ENCODE data around the gene HDGFL2.

The HDGFL2 gene

GRCh38 chr19:4434391-4434790 lies 37.7 kb upstream of the HDGFL2 start:
- H3K4me1 ChIP-seq (ENCODE audit: insufficient read depth, low read length): no peaks in the 10 kb centered on the region
- no peak overlapping the region for H3K27ac ChIP-seq (ENCODE audit: low read depth, low read length)
- no peaks in the 10 kb centered on the region for H3K9me3 ChIP-seq (ENCODE audit: low read length)
- no peak overlapping the region for H3K4me3 ChIP-seq (ENCODE audit: low read depth in 1 of 2, low read length in 2 of 2)
- H3K36me3 ChIP-seq (ENCODE audit: insufficient read depth, low read length): no peaks in the 10 kb centered on the region
- no peak overlapping the region for H3K9ac ChIP-seq (ENCODE audit: low read length)
- H3K27me3 ChIP-seq (ENCODE audit: control insufficient read depth in 1 of 2, insufficient read depth in 2 of 2, low read length in 2 of 2): no peaks in the 10 kb centered on the region

- Histone ChIP-seq H3K9me3 (ENCODE audit: low read length) (no peaks in the 10 kb centered on the region), H3K9ac (ENCODE audit: low read length) (no peak overlapping the region), H3K4me1 (ENCODE audit: insufficient read depth, low read length) (no peaks in the 10 kb centered on the region), H3K36me3 (ENCODE audit: insufficient read depth, low read length) (no peaks in the 10 kb centered on the region), H3K4me3 (ENCODE audit: low read depth in 1 of 2, low read length in 2 of 2) (no peak overlapping the region), H3K27ac (ENCODE audit: low read depth, low read length) (no peak overlapping the region), H3K27me3 (ENCODE audit: control insufficient read depth in 1 of 2, insufficient read depth in 2 of 2, low read length in 2 of 2) (no peaks in the 10 kb centered on the region)
Observed at GRCh38 chr19:4436231-4436630, 35.9 kb upstream of the HDGFL2 start.

DNA sequence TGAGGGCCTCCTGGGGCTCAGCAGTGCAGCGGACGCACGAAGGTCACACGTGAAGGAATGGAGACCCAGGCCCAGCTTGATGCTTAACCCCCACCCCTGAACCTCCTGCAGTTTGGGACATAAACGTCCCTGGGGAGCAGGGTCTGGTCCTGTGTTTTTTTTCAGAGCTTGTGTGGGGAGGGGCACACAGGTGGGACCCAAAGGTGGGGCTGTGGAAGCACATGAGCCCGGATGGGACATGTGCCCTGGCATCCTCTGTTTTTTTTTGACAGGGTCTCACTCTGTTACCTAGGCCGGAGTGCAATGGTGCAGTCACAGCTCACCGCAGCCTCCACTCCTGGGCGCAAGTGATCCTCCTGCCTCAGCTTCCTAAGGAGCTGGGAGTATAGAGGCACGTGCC lies 35.0 kb upstream of the HDGFL2 start:
- no peaks in the 10 kb centered on the region for H3K4me1 ChIP-seq (ENCODE audit: insufficient read depth, low read length)
- no peak overlapping the region for H3K9ac ChIP-seq (ENCODE audit: low read length)
- no peaks in the 10 kb centered on the region for H3K36me3 ChIP-seq (ENCODE audit: insufficient read depth, low read length)
- no peak overlapping the region for H3K27ac ChIP-seq (ENCODE audit: low read depth, low read length)
- no peak overlapping the region for H3K4me3 ChIP-seq (ENCODE audit: low read depth in 1 of 2, low read length in 2 of 2)
- H3K27me3 ChIP-seq (ENCODE audit: control insufficient read depth in 1 of 2, insufficient read depth in 2 of 2, low read length in 2 of 2): no peaks in the 10 kb centered on the region
- no peaks in the 10 kb centered on the region for H3K9me3 ChIP-seq (ENCODE audit: low read length)

DNA sequence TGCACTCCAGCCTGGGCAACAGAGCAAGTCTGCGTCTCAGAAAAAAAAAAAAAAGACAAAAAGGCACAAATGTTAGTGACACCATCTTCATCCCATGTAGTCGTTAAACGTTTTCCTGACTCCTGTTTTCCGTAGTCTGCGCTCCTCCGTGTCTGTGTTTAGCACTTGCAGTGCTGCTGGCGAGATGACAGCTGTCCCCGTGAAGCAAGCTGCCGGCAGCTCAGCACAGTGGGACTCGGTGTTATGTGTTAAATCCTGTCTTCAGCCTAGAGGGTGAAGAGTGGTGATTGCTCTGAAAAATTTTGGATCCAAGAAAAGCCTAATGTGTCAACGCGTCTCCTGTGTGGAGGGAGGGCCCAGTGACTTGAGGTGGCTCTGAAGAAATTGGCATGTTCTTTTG lies 32.9 kb upstream of the HDGFL2 start:
- H3K27ac ChIP-seq (ENCODE audit: low read depth, low read length): no peak overlapping the region
- H3K4me3 ChIP-seq (ENCODE audit: low read depth in 1 of 2, low read length in 2 of 2): no peak overlapping the region
- no peak overlapping the region for H3K9ac ChIP-seq (ENCODE audit: low read length)
- H3K36me3 ChIP-seq (ENCODE audit: insufficient read depth, low read length): no peaks in the 10 kb centered on the region
- no peaks in the 10 kb centered on the region for H3K9me3 ChIP-seq (ENCODE audit: low read length)
- no peaks in the 10 kb centered on the region for H3K4me1 ChIP-seq (ENCODE audit: insufficient read depth, low read length)
- H3K27me3 ChIP-seq (ENCODE audit: control insufficient read depth in 1 of 2, insufficient read depth in 2 of 2, low read length in 2 of 2): no peaks in the 10 kb centered on the region

DNA sequence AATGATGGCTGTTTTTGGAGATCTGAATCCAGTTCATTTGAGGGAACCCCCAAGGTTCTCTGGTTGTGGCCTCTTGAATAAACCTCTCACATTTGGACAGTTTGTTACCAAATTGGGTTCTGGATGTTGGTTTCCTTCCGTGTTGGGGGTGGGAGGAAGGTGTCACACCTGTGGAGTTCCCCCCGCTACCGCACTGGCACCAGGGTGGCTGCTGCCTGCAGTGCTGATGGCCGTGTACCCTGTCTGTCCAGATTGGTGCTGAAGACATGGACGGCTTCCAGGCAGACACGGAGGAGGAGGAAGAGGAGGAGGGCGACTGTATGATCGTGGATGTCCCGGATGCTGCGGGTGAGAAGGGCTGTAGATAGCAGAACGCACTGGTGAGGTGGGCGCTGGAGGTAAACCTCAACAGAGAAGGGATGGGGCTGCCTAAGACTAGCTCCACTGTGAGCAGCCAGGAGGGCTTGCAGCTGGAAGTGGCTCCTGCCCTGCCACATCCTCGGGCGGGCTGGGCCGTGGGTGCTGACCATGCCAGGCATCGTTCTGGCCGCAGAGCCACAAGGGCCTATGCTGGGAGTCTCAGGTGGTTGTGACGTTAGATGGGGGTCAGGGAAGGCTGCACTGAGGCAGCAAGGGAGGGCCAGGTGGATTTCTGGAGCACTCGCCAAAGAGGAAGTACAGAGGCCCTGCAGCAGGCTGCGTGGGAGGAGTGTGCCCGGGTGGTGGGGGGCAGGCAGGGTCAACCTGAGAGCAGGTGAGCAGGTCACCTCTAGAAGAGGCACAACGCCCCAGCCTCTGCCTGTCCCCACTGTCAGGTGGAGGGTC lies 29.9 kb upstream of the HDGFL2 start:
- H3K9ac ChIP-seq (ENCODE audit: low read length): no peak overlapping the region
- no peaks in the 10 kb centered on the region for H3K27me3 ChIP-seq (ENCODE audit: control insufficient read depth in 1 of 2, insufficient read depth in 2 of 2, low read length in 2 of 2)
- no peaks in the 10 kb centered on the region for H3K4me1 ChIP-seq (ENCODE audit: insufficient read depth, low read length)
- H3K27ac ChIP-seq (ENCODE audit: low read depth, low read length): no peak overlapping the region
- H3K4me3 ChIP-seq (ENCODE audit: low read depth in 1 of 2, low read length in 2 of 2): no peak overlapping the region
- H3K9me3 ChIP-seq (ENCODE audit: low read length): no peaks in the 10 kb centered on the region
- H3K36me3 ChIP-seq (ENCODE audit: insufficient read depth, low read length): peaks cover 20% of the 10 kb centered on the region

GRCh38 chr19:4442819-4443146 lies 29.3 kb upstream of the HDGFL2 start:
- H3K9ac ChIP-seq (ENCODE audit: low read length): no peak overlapping the region
- no peaks in the 10 kb centered on the region for H3K9me3 ChIP-seq (ENCODE audit: low read length)
- H3K4me3 ChIP-seq (ENCODE audit: low read depth in 1 of 2, low read length in 2 of 2): no peak overlapping the region
- peaks cover 26% of the 10 kb centered on the region for H3K36me3 ChIP-seq (ENCODE audit: insufficient read depth, low read length)
- no peaks in the 10 kb centered on the region for H3K27me3 ChIP-seq (ENCODE audit: control insufficient read depth in 1 of 2, insufficient read depth in 2 of 2, low read length in 2 of 2)
- H3K27ac ChIP-seq (ENCODE audit: low read depth, low read length): no peak overlapping the region
- H3K4me1 ChIP-seq (ENCODE audit: insufficient read depth, low read length): no peaks in the 10 kb centered on the region

DNA sequence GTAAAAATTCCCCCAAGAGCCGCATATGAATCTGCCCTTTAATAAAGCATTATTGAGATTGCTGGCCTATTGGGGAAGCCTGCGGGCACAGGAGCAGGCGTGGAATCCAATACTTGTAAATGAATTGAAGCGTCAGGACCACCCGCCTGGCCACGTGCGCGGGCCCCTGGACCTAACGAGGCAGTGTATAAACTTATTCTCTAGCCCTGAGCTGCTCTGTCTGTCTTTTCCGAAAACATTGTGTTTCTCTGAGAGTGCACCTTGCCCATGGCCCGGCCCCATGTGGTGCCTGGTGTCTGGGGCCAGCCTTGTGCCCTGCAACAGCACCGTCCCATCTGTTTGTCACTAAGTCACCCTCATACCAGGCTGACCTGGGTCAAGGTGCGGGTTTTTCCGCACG lies 28.9 kb upstream of the HDGFL2 start:
- Histone ChIP-seq H3K36me3 (ENCODE audit: insufficient read depth, low read length) (peaks cover 30% of the 10 kb centered on the region), H3K9me3 (ENCODE audit: low read length) (no peaks in the 10 kb centered on the region), H3K4me3 (ENCODE audit: low read depth in 1 of 2, low read length in 2 of 2) (no peak overlapping the region), H3K4me1 (ENCODE audit: insufficient read depth, low read length) (no peaks in the 10 kb centered on the region), H3K27me3 (ENCODE audit: control insufficient read depth in 1 of 2, insufficient read depth in 2 of 2, low read length in 2 of 2) (no peaks in the 10 kb centered on the region), H3K27ac (ENCODE audit: low read depth, low read length) (no peak overlapping the region), H3K9ac (ENCODE audit: low read length) (no peak overlapping the region)

- no peak overlapping the region for H3K9ac ChIP-seq (ENCODE audit: low read length)
- H3K36me3 ChIP-seq (ENCODE audit: insufficient read depth, low read length): peaks cover 40% of the 10 kb centered on the region
- no peak overlapping the region for H3K27ac ChIP-seq (ENCODE audit: low read depth, low read length)
- H3K4me1 ChIP-seq (ENCODE audit: insufficient read depth, low read length): peaks cover 3% of the 10 kb centered on the region
- no peak overlapping the region for H3K4me3 ChIP-seq (ENCODE audit: low read depth in 1 of 2, low read length in 2 of 2)
- H3K9me3 ChIP-seq (ENCODE audit: low read length): no peaks in the 10 kb centered on the region
- no peaks in the 10 kb centered on the region for H3K27me3 ChIP-seq (ENCODE audit: control insufficient read depth in 1 of 2, insufficient read depth in 2 of 2, low read length in 2 of 2)
Observed at GRCh38 chr19:4443966-4444764, 27.9 kb upstream of the HDGFL2 start.

- Histone ChIP-seq H3K27me3 (ENCODE audit: control insufficient read depth in 1 of 2, insufficient read depth in 2 of 2, low read length in 2 of 2) (no peaks in the 10 kb centered on the region), H3K4me1 (ENCODE audit: insufficient read depth, low read length) (peaks cover 3% of the 10 kb centered on the region), H3K9ac (ENCODE audit: low read length) (no peak overlapping the region), H3K4me3 (ENCODE audit: low read depth in 1 of 2, low read length in 2 of 2) (no peak overlapping the region), H3K9me3 (ENCODE audit: low read length) (no peaks in the 10 kb centered on the region), H3K27ac (ENCODE audit: low read depth, low read length) (no peak overlapping the region), H3K36me3 (ENCODE audit: insufficient read depth, low read length) (peaks cover 45% of the 10 kb centered on the region)
Observed at GRCh38 chr19:4444765-4445741, 27.0 kb upstream of the HDGFL2 start.

DNA sequence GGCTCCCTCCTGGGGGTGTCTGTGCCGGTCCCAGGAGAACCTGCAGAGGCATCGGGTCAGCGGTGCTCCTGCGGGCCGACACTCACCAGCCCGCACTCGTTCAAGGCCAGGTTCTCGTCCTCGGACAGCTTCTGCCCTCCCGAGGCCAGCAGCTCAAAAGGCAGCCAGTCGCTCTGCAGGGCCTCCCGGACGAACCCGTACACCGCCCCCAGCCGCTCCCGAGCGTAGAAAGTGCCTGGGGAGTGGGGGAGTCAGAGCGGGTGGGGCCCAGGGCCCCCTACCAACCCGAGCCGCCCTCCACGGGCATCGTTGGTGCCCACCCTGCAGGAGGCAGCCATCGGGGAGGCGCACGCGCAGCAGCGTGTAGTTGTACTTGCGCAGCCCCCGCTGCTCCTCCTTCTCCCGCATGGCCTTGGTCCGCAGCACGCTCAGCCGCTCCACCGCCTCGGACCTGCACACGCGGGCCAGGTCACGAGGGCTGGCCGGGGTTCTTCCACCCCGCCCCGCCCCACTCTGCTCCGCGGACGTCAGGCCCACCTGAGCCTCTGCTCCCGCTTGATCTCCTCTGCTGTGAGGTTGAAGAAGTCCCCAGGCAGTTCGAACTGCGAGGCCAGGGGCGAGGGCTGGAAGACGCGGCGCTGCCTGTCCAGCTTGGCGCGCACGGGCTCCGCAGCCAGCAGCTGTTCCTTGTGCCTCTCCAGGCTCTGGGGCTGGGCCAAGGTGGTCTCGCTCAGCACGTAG lies 26.0 kb upstream of the HDGFL2 start:
- Histone ChIP-seq H3K9me3 (ENCODE audit: low read length) (no peaks in the 10 kb centered on the region), H3K36me3 (ENCODE audit: insufficient read depth, low read length) (peaks cover 51% of the 10 kb centered on the region), H3K4me3 (ENCODE audit: low read depth in 1 of 2, low read length in 2 of 2) (no peak overlapping the region), H3K27ac (ENCODE audit: low read depth, low read length) (no peak overlapping the region), H3K27me3 (ENCODE audit: control insufficient read depth in 1 of 2, insufficient read depth in 2 of 2, low read length in 2 of 2) (no peaks in the 10 kb centered on the region), H3K9ac (ENCODE audit: low read length) (no peak overlapping the region), H3K4me1 (ENCODE audit: insufficient read depth, low read length) (peaks cover 3% of the 10 kb centered on the region)

Measured in muscle layer of colon (tissue), 2 donors.